Measurements from ENCODE around the gene FOXJ1. TPM values are rescaled to one million over a fixed set of nuclear protein-coding genes. Genes with fewer than 3 reads are reported as not detected.
A peak's percentile ranks its signal among the peaks of the same experiment; 100 is the strongest.

Gene FOXJ1
- total RNA-seq, 2 experiments from 2014 or later, result 8.7 to 9.1 TPM

DNA sequence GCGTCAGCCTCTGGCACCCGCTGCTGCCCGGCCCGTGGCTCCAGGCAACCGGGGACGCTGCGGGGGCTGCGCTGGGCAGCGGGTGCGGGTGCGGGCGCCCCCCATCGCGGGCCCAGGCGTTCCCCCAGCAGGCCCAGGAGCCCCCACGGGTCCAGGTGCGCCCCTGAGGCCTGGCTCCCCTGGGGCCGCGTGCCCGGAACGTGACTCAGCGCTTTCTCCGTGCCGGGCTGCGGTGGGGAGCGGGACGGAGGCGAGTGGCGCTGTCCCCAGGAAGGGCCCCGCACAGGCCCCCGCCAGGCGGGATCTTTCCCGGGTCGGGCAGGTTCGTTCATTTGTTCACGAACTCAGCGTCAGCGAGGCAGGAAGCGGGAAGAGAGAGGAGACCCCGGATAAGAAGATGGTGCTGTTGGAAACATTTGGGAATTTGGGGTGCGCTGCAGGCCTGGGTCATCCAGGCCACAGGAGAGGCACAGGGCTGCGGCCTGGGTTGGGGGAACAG lies 19.1 kb downstream of the FOXJ1 start:
- CTCF ChIA-PET, result interaction anchor here (0.5 to 11.2 kb wide), 26 partner anchors 8 to 167 kb away, joined by 3 to 222 read pairs (median 6); no protein-coding TSS in a partner anchor
- peak overlapping the region; percentile 26 for H3K4me3 Mint-ChIP-seq
- no peaks in the 10 kb centered on the region for H3K9me3 Mint-ChIP-seq (ENCODE audit: insufficient read depth)

DNA sequence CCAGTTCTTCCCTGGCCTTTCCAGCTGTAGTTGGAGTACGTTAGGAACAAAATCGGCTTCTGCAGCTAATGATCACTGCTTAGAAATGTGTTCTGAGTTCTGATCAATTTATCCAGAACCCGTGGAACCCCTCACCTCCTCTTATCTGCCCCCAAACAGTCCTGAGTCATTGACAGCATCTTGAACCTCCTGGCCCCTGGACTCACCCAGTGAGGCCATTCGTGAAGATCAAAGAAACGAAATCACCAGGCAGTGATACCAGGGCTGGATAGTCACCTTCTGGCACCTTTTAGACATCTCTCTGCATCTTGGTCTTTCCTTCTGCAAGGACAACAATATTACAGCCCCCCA lies 20.4 kb downstream of the FOXJ1 start:
- H3K9me3 Mint-ChIP-seq (ENCODE audit: insufficient read depth), result no peaks in the 10 kb centered on the region
- CTCF ChIA-PET, result interaction anchor here (0.9 to 11.2 kb wide), 19 partner anchors 10 to 178 kb away, joined by 3 to 222 read pairs (median 6); no protein-coding TSS in a partner anchor
- H3K4me3 Mint-ChIP-seq, result no peak overlapping the region
- ATAC-seq, result no peak
- H3K27me3 Mint-ChIP-seq (ENCODE audit: low read depth), result no peaks in the 10 kb centered on the region
- no peaks in the 10 kb centered on the region for H3K36me3 Mint-ChIP-seq (ENCODE audit: low read depth)
- POLR2A ChIA-PET, result interaction anchor here (1.2 to 12.0 kb wide), 4 partner anchors 72 to 169 kb away, joined by 4 to 163 read pairs (median 14); no protein-coding TSS in a partner anchor
- H3K27ac Mint-ChIP-seq, result peak overlapping the region; percentile 60
- no peak for DNase-seq
- H3K4me1 Mint-ChIP-seq (ENCODE audit: low read depth), result peaks cover 33% of the 10 kb centered on the region

More for the DNA sequence above, 19.1 kb downstream of the FOXJ1 start:
- peak; percentile 31 for ATAC-seq
- Mint-ChIP-seq H3K36me3 (ENCODE audit: low read depth) (no peaks in the 10 kb centered on the region), H3K27me3 (ENCODE audit: low read depth) (no peaks in the 10 kb centered on the region), H3K4me1 (ENCODE audit: low read depth) (peaks cover 45% of the 10 kb centered on the region), H3K27ac (peak overlapping the region; percentile 73)
- POLR2A ChIA-PET, result interaction anchor here (0.5 to 12.0 kb wide), 8 partner anchors 23 to 448 kb away, joined by 3 to 163 read pairs (median 6); no protein-coding TSS in a partner anchor
- DNase-seq, result no peak

DNA sequence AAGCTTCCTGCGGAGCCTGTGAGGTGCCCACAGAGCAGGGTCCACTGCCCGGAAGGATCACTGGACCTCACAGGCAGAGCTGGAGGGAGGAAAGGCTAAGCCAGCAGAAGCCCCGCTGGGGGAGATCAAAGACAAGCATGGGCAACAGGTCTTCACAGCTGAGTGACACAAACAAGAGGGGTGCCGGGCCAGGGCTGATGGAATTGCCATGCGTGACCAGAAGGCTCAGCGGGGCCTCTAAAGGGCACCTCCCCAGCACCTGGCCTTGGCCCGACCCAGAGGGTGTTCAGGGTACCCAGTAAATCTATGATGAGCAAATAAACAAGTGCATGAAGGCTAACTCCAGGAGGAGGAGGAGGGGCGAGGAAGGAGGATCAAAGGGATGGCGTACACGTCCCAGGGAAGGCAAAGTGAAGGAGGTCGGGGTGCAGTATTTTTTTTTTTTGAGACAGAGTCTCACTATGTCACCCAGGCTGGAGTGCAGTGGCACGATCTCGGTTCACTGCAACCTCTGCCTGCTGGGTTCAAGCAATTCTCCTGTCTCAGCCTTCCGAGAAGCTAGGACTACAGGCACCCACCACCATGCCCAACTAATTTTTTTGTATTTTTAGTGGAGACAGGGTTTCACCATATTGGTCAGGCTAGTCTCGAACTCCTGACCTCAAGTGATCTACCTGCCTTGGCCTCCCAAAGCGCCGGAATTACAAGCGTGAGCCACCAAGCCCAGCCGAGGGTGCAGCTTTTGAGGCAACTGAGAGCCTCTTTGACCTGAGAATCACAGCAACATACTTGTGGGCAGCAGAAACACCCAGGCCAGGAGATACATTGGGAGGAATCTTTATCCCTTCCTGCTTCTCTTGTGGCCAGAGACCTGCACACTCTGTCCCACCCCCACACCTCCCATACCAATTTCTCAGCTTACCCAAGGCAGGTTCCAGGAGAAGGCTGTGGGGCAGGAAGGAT lies 21.4 kb downstream of the FOXJ1 start:
- no peak for ATAC-seq

DNA sequence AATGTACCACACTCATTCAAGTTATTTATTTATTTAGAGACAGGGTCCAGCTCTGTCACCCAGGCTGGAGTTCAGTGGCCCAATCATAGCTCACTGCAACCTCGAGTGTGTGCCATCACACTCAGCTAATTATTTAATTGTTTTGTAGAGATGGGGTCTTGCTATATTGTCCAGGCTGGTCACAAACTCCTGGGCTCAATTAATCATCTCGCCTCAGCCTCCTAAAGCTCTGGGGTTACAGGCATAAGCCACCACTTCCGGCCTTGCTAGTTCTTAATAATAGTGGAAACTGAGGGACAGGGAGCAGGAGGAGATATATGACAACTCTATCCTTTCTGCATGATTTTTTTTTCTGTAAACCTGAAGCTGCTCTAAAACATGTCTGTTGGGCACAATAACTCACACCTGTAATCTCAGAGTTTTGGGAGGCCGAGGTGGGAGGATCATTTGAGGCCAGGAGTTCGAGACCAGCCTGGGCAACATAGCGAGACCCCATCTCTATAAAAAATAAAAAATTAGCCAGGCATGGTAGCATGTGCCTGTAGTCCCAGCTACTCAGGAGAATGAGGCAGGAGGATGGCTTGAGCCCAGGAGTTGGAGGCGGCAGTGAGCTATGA lies 25.8 kb downstream of the FOXJ1 start:
- ChIA-PET CTCF (interaction anchor here (1.5 to 2.4 kb wide), 4 partner anchors 9 to 271 kb away, joined by 3 to 10 read pairs (median 6); no protein-coding TSS in a partner anchor), POLR2A (interaction anchor here (1.4 kb wide), 1 partner anchor 12 kb away, joined by 4 read pairs; the partner anchor contains the start of gene EXOC7)
- no peak overlapping the region for H3K27ac Mint-ChIP-seq
- no peak overlapping the region for H3K4me3 Mint-ChIP-seq
- no peak for DNase-seq
- peaks cover 4% of the 10 kb centered on the region for H3K27me3 Mint-ChIP-seq (ENCODE audit: low read depth)
- ATAC-seq, result no peak
- H3K9me3 Mint-ChIP-seq (ENCODE audit: insufficient read depth), result no peaks in the 10 kb centered on the region
- H3K4me1 Mint-ChIP-seq (ENCODE audit: low read depth), result no peaks in the 10 kb centered on the region
- H3K36me3 Mint-ChIP-seq (ENCODE audit: low read depth), result no peaks in the 10 kb centered on the region

More for the DNA sequence above, 21.4 kb downstream of the FOXJ1 start:
- Mint-ChIP-seq H3K27me3 (ENCODE audit: low read depth) (no peaks in the 10 kb centered on the region), H3K4me1 (ENCODE audit: low read depth) (peaks cover 28% of the 10 kb centered on the region), H3K36me3 (ENCODE audit: low read depth) (no peaks in the 10 kb centered on the region), H3K9me3 (ENCODE audit: insufficient read depth) (no peaks in the 10 kb centered on the region), H3K4me3 (no peak overlapping the region), H3K27ac (peak overlapping the region; percentile 11)
- POLR2A ChIA-PET, result interaction anchor here (2.8 to 12.0 kb wide), 2 partner anchors 152 to 159 kb away, joined by 22 to 163 read pairs; no protein-coding TSS in a partner anchor
- CTCF ChIA-PET, result interaction anchor here (0.8 to 11.2 kb wide), 13 partner anchors 11 to 180 kb away, joined by 3 to 222 read pairs (median 5); no protein-coding TSS in a partner anchor
- DNase-seq, result no peak

DNA sequence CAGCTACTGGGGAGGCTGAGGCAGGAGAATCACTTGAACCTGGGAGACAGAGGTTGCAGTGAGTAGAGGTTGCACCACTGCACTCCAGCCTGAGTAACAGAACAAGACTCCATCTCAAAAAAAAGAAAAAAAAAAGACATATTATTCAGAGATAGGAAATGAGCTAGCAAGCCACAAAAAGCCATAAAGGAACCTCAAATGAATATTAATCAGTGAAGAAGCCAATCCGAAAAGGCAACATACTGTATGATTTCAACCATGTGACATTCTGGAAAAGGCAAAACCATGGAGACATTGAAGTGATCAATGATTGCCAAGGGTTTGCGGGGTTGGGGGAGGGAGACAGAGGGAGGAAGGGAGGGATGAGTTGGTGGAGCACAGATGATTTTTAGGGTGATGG lies 29.1 kb downstream of the FOXJ1 start:
- Mint-ChIP-seq H3K27ac (no peak overlapping the region), H3K36me3 (ENCODE audit: low read depth) (no peaks in the 10 kb centered on the region), H3K4me3 (no peak overlapping the region), H3K27me3 (ENCODE audit: low read depth) (peaks cover 4% of the 10 kb centered on the region), H3K9me3 (ENCODE audit: insufficient read depth) (no peaks in the 10 kb centered on the region), H3K4me1 (ENCODE audit: low read depth) (no peaks in the 10 kb centered on the region)
- ChIA-PET CTCF (interaction anchor here (1.1 to 2.1 kb wide), 3 partner anchors 9 to 286 kb away, joined by 4 to 7 read pairs (median 4); no protein-coding TSS in a partner anchor), POLR2A (interaction anchor here (0.6 kb wide), 1 partner anchor 161 kb away, joined by 3 read pairs; no protein-coding TSS in a partner anchor)
- DNase-seq (no peak), ATAC-seq (no peak)

DNA sequence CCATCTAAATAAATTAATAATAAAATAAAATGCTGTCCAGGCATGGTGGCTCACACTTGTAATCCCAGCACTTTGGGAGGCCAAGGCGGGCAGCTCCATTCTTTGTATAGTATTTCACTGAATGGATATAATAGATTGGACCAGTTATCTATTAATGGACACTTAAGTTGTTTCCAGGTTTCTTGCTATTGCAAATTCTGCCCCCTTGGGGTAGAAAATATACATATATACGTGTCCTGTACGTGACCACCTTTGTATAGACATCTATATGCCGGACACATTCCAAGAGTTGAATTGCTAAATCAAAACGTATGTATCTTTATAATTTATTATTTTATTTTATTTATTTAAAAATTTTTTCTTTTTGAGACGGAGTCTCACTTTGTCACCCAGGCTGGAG lies 33.5 kb downstream of the FOXJ1 start:
- H3K27me3 Mint-ChIP-seq (ENCODE audit: low read depth), result peaks cover 4% of the 10 kb centered on the region
- peaks cover 4% of the 10 kb centered on the region for H3K36me3 Mint-ChIP-seq (ENCODE audit: low read depth)
- ChIA-PET POLR2A (no interaction called here), CTCF (interaction anchor here (0.6 to 2.2 kb wide), 5 partner anchors 11 to 172 kb away, joined by 3 to 12 read pairs (median 3); no protein-coding TSS in a partner anchor)
- H3K27ac Mint-ChIP-seq, result no peak overlapping the region
- ATAC-seq (no peak), DNase-seq (no peak)
- H3K4me1 Mint-ChIP-seq (ENCODE audit: low read depth), result peaks cover 14% of the 10 kb centered on the region
- no peaks in the 10 kb centered on the region for H3K9me3 Mint-ChIP-seq (ENCODE audit: insufficient read depth)
- H3K4me3 Mint-ChIP-seq, result no peak overlapping the region

DNA sequence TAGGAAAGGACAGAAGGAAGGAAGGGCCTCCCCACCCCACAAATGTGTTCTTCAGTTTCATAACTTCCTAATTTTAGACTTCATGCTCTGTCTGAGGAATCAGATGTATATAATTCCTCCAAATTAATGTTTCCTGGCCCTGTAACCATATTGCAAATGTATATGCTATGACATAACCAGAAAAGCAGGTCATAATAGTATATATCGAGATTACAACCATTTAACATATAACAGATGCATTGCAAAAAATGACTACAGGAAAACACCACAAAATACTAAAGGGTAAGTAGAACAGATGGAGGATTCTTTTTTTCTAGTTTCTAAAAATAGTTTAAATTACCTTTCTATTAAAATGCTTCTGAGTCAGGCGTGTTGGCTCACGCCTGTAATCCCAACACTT lies 34.3 kb downstream of the FOXJ1 start:
- Mint-ChIP-seq H3K9me3 (ENCODE audit: insufficient read depth) (no peaks in the 10 kb centered on the region), H3K36me3 (ENCODE audit: low read depth) (peaks cover 6% of the 10 kb centered on the region), H3K4me3 (no peak overlapping the region), H3K4me1 (ENCODE audit: low read depth) (peaks cover 20% of the 10 kb centered on the region), H3K27ac (no peak overlapping the region), H3K27me3 (ENCODE audit: low read depth) (no peaks in the 10 kb centered on the region)
- CTCF ChIA-PET, result interaction anchor here (0.6 to 2.2 kb wide), 11 partner anchors 8 to 197 kb away, joined by 3 to 12 read pairs (median 5); no protein-coding TSS in a partner anchor
- no peak for ATAC-seq
- DNase-seq, result no peak
- POLR2A ChIA-PET, result no interaction called here

DNA sequence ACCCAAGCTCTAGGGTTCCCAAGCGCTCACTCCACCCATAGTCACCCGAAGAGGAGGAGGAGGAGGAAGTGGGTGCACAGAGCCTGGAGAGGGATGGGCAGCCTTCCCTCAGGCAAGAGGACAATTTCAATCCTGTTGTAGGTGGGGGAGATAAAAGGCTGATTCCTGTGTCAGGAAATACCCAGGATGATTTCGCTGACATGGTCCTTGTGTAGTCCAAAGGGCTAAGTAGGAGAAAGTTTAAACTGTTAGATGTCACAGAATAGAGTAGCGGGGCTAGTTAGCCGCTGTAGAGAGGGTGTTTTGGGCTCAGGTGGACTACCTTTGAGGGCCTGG lies 36.2 kb downstream of the FOXJ1 start:
- ChIA-PET POLR2A (interaction anchor here (0.7 to 2.9 kb wide), 4 partner anchors 9 to 167 kb away, joined by 3 to 18 read pairs (median 4); no protein-coding TSS in a partner anchor), CTCF (interaction anchor here (1.1 to 2.5 kb wide), 5 partner anchors 9 to 194 kb away, joined by 3 to 17 read pairs (median 3); no protein-coding TSS in a partner anchor)
- peak overlapping the region; percentile 52 for H3K27ac Mint-ChIP-seq
- H3K9me3 Mint-ChIP-seq (ENCODE audit: insufficient read depth), result no peaks in the 10 kb centered on the region
- H3K4me1 Mint-ChIP-seq (ENCODE audit: low read depth), result peaks cover 29% of the 10 kb centered on the region
- H3K36me3 Mint-ChIP-seq (ENCODE audit: low read depth), result peaks cover 17% of the 10 kb centered on the region
- peak overlapping the region; percentile 97 for H3K4me3 Mint-ChIP-seq
- H3K27me3 Mint-ChIP-seq (ENCODE audit: low read depth), result no peaks in the 10 kb centered on the region
- no peak for ATAC-seq
- DNase-seq, result no peak

DNA sequence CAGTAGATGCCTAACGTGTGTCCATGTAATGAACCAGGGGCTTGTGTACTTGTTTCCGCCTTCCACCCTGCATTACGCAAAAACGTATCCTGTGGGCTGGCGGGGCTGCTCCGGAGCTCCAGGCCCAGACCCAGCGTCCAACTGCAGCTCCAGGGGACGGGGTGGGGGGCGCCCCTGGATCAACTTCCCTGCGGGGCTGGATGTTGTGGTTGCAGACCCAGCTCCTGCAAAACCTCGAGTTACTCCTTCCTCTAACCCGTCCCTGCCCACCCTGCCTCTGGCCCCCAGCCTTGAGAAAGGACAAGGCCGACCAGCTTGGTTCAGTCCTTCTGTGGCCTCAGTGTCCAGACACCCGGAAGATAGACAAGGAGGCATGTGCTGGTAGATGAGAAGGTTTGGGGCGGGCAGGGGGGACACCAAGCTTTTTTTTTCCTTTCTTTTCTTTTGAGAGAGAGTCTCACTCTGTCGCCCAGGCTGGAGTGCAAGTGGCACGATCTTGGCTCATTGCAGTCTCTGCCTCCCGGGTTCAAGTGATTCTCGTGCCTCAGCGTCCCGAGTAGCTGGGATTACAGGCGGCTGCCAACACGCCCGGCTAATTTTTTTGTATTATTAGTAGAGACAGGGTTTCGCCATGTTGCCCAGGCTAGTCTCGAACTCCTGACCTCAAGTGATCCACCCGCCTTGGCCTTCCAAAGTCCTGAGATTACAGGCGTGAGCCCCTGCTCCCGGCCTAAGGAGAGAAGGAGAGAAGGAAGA lies 36.7 kb downstream of the FOXJ1 start:
- H3K9me3 Mint-ChIP-seq (ENCODE audit: insufficient read depth), result no peaks in the 10 kb centered on the region
- no peaks in the 10 kb centered on the region for H3K27me3 Mint-ChIP-seq (ENCODE audit: low read depth)
- H3K27ac Mint-ChIP-seq, result peak overlapping the region; percentile 98
- ATAC-seq (no peak), DNase-seq (no peak)
- peaks cover 22% of the 10 kb centered on the region for H3K36me3 Mint-ChIP-seq (ENCODE audit: low read depth)
- ChIA-PET POLR2A (interaction anchor here (0.7 to 2.9 kb wide), 15 partner anchors 9 to 170 kb away, joined by 3 to 18 read pairs (median 4); partner anchors contain the start of gene ZACN), CTCF (interaction anchor here (0.5 to 2.5 kb wide), 11 partner anchors 9 to 195 kb away, joined by 3 to 17 read pairs (median 5); partner anchors contain the start of gene CDK3)
- H3K4me1 Mint-ChIP-seq (ENCODE audit: low read depth), result peaks cover 30% of the 10 kb centered on the region
- peak overlapping the region; percentile 97 for H3K4me3 Mint-ChIP-seq

DNA sequence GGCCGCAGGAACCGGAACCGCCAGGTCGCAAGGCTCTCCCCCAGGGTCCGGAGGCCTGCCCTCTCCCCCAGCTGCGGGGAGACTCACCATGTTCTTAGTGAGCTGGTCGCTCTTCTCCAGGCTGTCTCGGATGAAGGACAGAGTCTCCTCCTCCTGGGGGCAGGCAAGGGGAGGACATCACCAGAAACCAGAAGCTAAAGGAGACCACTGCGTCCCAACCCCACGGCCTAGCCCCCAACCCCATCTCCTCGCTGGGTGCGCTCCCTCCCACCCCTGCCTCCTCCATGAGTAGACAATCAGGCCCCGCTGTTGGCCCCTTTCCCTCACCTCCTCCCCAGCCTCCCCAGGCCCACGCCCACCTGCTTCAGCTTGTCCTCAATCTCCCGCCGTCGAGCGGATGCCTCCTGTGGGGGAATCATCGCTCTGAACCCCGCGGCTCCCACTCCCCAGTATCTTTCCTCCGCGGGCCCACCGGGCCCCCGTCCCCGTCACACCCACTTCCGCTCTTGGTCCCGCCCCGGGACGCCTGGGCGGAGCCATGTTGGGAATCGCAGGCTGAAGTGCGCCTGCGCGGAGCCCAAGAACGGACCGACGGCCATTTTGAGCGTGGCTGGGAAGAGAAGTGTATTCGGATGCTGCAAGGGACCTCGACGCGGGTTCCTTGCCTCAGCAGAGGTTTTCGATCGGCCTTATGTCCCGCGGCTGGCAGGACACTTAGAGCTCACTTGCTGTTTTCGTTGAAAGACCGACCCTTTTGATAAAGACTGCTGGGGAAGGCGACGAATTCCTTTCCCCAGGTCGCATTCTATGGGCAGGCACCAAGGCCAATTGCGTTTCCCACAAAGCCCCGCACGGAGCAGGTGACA lies 37.5 kb downstream of the FOXJ1 start, which contains the start of gene EXOC7:
Gene EXOC7 (minus strand): TSS at position 514 of the 866 bp plus-strand sequence. CDS start 95 bp downstream, at position 419.
- POLR2A ChIA-PET, result interaction anchor here (0.9 to 2.9 kb wide), 18 partner anchors 10 to 208 kb away, joined by 3 to 18 read pairs (median 4); partner anchors contain the start of genes UBALD2 and ZACN
- H3K4me3 Mint-ChIP-seq, result peak within 1 kb of the TSS; percentile 97
- H3K9me3 Mint-ChIP-seq (ENCODE audit: insufficient read depth), result no peaks in the 10 kb centered on the region
- H3K27ac Mint-ChIP-seq, result peak within 1 kb of the TSS; percentile 98
- peak; percentile 94 for DNase-seq
- H3K4me1 Mint-ChIP-seq (ENCODE audit: low read depth), result peaks cover 30% of the 10 kb centered on the region
- H3K36me3 Mint-ChIP-seq (ENCODE audit: low read depth), result peaks cover 28% of the 10 kb centered on the region
- CTCF ChIA-PET, result interaction anchor here (0.5 to 2.5 kb wide), 13 partner anchors 8 to 196 kb away, joined by 3 to 17 read pairs (median 4); partner anchors contain the start of gene CDK3
- no peaks in the 10 kb centered on the region for H3K27me3 Mint-ChIP-seq (ENCODE audit: low read depth)
- peak; percentile 90 for ATAC-seq
